ENCODE measurements around the gene ITGB3BP. TPM values are rescaled to one million over a fixed set of nuclear protein-coding genes. Genes with fewer than 3 reads are reported as not detected.

ITGB3BP gene
- total and polyA plus RNA-seq, 7 donors: 9.4 to 25.3 (median 17.3) TPM

DNA sequence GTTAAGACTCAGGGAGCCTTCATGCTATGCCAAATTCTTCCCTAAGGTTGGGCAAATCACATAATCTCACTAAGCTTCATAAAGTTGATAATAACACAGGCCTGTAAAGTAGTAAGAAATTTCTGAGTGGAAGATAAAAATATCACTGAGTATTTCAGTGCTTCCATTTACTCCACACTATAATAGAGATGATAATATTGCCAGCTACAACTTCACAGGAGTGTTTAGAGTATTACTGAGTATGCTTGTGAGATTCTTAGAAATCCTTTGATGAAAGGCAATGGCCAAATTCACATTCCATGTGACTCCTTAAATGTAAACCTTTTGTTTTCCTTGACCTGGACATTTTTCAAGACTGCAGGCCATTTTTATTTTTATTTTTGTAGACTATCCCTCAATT, 10.4 kb downstream of the ITGB3BP start:
- intact Hi-C loops (cut with DNase I): no loop called here

GRCh38 chr1:63509718-63510117, 13.3 kb downstream of the ITGB3BP start:
- H3K36me3 ChIP-seq: peaks cover 0 to 6% (median 0%) of the 10 kb centered on the region in 4 donors
- DNase-seq: no peak
- H3K4me1 ChIP-seq: no peaks in the 10 kb centered on the region
- intact Hi-C loops (cut with DNase I): no loop called here
- H3K27me3 ChIP-seq: no peaks in the 10 kb centered on the region
- no peaks in the 10 kb centered on the region for H3K9me3 ChIP-seq
- 87% methylated on average over 10 of the region's 10 CpGs for WGBS, 2 donors
- H3K27ac ChIP-seq: no peak overlapping the region
- no peak overlapping the region for H3K4me3 ChIP-seq
- TF ChIP-seq POLR2A (IDR thresholded peaks at IDR 0.05) (no peak), EP300 (IDR thresholded peaks at IDR 0.05) (no peak), POLR2AphosphoS5 (IDR thresholded peaks at IDR 0.05) (no peak)
- TF ChIP-seq, protein P1, sequence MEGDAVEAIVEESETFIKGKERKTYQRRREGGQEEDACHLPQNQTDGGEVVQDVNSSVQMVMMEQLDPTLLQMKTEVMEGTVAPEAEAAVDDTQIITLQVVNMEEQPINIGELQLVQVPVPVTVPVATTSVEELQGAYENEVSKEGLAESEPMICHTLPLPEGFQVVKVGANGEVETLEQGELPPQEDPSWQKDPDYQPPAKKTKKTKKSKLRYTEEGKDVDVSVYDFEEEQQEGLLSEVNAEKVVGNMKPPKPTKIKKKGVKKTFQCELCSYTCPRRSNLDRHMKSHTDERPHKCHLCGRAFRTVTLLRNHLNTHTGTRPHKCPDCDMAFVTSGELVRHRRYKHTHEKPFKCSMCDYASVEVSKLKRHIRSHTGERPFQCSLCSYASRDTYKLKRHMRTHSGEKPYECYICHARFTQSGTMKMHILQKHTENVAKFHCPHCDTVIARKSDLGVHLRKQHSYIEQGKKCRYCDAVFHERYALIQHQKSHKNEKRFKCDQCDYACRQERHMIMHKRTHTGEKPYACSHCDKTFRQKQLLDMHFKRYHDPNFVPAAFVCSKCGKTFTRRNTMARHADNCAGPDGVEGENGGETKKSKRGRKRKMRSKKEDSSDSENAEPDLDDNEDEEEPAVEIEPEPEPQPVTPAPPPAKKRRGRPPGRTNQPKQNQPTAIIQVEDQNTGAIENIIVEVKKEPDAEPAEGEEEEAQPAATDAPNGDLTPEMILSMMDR (IDR thresholded peaks at IDR 0.05): no peak

More for the DNA sequence above, 10.4 kb downstream of the ITGB3BP start:
- Histone ChIP-seq H3K27ac (no peak overlapping the region), H3K4me1 (no peaks in the 10 kb centered on the region), H3K36me3 (no peaks in the 10 kb centered on the region), H3K27me3 (no peaks in the 10 kb centered on the region), H3K4me3 (no peak overlapping the region), H3K9me3 (no peaks in the 10 kb centered on the region)
- TF ChIP-seq, protein P1 (IDR thresholded peaks at IDR 0.05): no peak
- TF ChIP-seq POLR2A (IDR thresholded peaks at IDR 0.05) (no peak), POLR2AphosphoS5 (IDR thresholded peaks at IDR 0.05) (no peak), EP300 (IDR thresholded peaks at IDR 0.05) (no peak)
- DNase-seq: no peak

DNA sequence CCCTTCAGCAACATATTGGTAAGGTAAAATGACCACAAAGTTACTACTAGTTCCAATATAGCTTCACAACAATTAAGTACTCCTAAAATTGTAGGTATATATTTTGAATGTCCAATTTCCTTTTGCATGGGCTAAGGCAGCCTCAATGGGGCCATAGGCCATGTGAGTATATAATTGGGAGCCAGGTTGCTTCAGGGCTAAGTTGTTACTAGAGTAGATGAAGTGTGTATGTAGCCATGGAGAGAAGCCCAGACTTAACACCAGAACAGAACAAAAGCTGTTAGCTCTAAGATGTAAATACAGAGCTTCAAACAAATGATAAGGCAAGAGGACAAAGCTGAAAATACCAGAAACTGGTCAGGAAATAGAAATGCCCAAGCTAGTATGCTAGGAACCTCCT, 16.2 kb downstream of the ITGB3BP start:
- no peak for DNase-seq
- intact Hi-C loops (cut with DNase I): no loop called here
- H3K9me3 ChIP-seq: no peaks in the 10 kb centered on the region

DNA sequence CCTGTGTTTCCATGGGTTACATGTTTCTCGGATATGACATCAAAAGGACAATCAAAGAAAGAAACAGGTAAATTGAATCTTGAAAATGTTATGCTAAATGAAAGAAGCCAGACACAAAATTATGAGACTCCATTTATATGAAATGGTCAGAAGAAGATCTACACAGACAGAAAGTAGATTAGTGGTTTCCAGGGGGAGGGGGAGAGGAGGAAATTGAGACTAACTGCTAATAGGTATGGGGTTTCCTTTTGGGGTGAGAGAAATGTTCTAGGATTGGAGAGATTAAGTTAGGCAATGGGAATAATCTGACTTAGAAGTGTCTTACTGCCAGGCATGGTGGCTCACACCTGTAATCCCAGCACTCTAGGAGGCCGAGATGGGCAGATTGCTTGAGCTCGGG, 21.8 kb downstream of the ITGB3BP start:
- no peak for TF ChIP-seq EP300 (IDR thresholded peaks at IDR 0.05)
- TF ChIP-seq, protein P1 (IDR thresholded peaks at IDR 0.05): no peak
- TF ChIP-seq POLR2AphosphoS5 (IDR thresholded peaks at IDR 0.05): no peak
- TF ChIP-seq POLR2A (IDR thresholded peaks at IDR 0.05): no peak
- no peak overlapping the region for H3K4me3 ChIP-seq
- intact Hi-C loops (cut with DNase I): no loop called here
- DNase-seq: no peak
- H3K27ac ChIP-seq: no peak overlapping the region
- H3K9me3 ChIP-seq: no peaks in the 10 kb centered on the region
- no peaks in the 10 kb centered on the region for H3K36me3 ChIP-seq
- H3K4me1 ChIP-seq: no peaks in the 10 kb centered on the region
- 97% methylated on average over 3 of the region's 3 CpGs for WGBS, 2 donors
- no peaks in the 10 kb centered on the region for H3K27me3 ChIP-seq

More for the DNA sequence above, 16.2 kb downstream of the ITGB3BP start:
- Histone ChIP-seq H3K36me3 (peaks cover 0 to 6% (median 0%) of the 10 kb centered on the region in 4 donors), H3K4me1 (no peaks in the 10 kb centered on the region), H3K4me3 (no peak overlapping the region), H3K27me3 (no peaks in the 10 kb centered on the region), H3K27ac (no peak overlapping the region)
- TF ChIP-seq, protein P1 (IDR thresholded peaks at IDR 0.05): no peak
- TF ChIP-seq POLR2A (IDR thresholded peaks at IDR 0.05) (no peak), EP300 (IDR thresholded peaks at IDR 0.05) (no peak), POLR2AphosphoS5 (IDR thresholded peaks at IDR 0.05) (no peak)

DNA sequence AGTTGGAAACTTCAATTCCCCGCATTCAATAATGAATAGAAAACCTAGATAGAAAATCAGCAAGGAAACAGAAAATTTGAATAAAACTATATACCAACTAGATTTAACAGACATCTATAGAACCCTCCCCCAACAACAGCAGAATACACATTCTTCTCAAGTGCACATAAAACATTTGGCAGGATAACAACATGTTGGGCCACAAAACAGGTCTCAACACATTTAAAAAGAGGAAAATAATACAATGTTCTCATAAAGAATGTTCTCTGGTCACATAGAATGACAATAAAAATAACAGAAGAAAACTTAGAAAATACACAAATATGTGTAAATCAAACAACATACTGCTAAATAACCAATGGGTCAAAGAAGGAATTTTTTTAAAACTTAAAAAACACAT, 24.9 kb downstream of the ITGB3BP start:
- Histone ChIP-seq H3K4me3 (no peak overlapping the region), H3K36me3 (no peaks in the 10 kb centered on the region), H3K27ac (no peak overlapping the region), H3K27me3 (no peaks in the 10 kb centered on the region), H3K4me1 (no peaks in the 10 kb centered on the region), H3K9me3 (no peaks in the 10 kb centered on the region)
- intact Hi-C loops (cut with DNase I): no loop called here
- DNase-seq: no peak
- 48 to 57% methylated on average over 1 of the region's 1 CpG for WGBS, 2 donors
- TF ChIP-seq POLR2AphosphoS5 (IDR thresholded peaks at IDR 0.05): no peak
- TF ChIP-seq POLR2A (IDR thresholded peaks at IDR 0.05): no peak
- no peak for TF ChIP-seq EP300 (IDR thresholded peaks at IDR 0.05)

Data from sigmoid colon (tissue), 7 donors.